ENCODE measurements around the gene PTPRK. TPM values are rescaled to one million over a fixed set of nuclear protein-coding genes. Genes with fewer than 3 reads are reported as not detected.

The PTPRK gene
- total RNA-seq, 1 experiment from 2014 or later = 34.2 TPM

DNA sequence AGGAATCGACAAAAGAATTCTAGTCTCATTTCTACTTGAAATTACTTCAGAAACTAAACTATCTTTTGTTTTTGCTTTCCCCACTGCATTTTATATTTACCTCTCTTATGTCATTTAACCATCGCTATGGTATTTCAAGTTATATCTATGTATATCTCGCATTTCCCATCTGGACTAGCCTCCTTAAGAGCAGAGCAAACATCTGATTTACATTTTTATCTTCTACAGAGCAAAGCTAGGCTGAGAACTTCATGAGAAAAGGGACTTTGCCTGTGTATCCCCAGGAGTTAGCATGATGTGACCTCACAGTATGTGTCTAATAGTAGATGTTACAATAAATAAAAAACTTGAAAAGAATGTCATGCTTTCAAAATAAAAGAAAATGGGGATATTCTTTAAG lies 201.2 kb downstream of the PTPRK start:
- no peak for ATAC-seq
- no peak for DNase-seq (ENCODE audit: low read depth, low spot score)
- Histone ChIP-seq H3K9ac (ENCODE audit: low read length) (no peak overlapping the region), H3K4me1 (ENCODE audit: control insufficient read depth in 1 of 2, insufficient read depth in 2 of 2, low read length in 2 of 2) (no peaks in the 10 kb centered on the region), H4K20me1 (ENCODE audit: insufficient read depth) (no peaks in the 10 kb centered on the region), H2AFZ (ENCODE audit: low read depth, low read length, poor library complexity, severe bottlenecking) (no peak overlapping the region), H3K79me2 (ENCODE audit: insufficient read depth, low read length) (no peaks in the 10 kb centered on the region), H3K4me3 (replicated peaks in 1 of 2; ENCODE audit: low read depth in 1 of 2, low read length in 2 of 2) (no peak overlapping the region), H3K9me3 (ENCODE audit: control insufficient read depth in 1 of 2, insufficient read depth in 1 of 2, low read depth in 1 of 2, low read length in 2 of 2) (no peaks in the 10 kb centered on the region), H3K27ac (ENCODE audit: low read depth, low read length) (no peak overlapping the region), H3K4me2 (ENCODE audit: low read length) (no peak overlapping the region), H3K9me2 (ENCODE audit: insufficient read depth) (no peaks in the 10 kb centered on the region), H3K36me3 (ENCODE audit: control insufficient read depth in 1 of 2, insufficient read depth in 2 of 2, low read length in 2 of 2) (no peaks in the 10 kb centered on the region), H3K27me3 (ENCODE audit: insufficient read depth, low read length) (no peaks in the 10 kb centered on the region)
- ChIA-PET CTCF (no interaction called here), RAD21 (ENCODE audit: low non-redundant PET in 1 of 2, low total read pairs in 2 of 2, uncharacterized antibody in 2 of 2, unreplicated experiment in 2 of 2) (no interaction called here), POLR2A (no interaction called here)
- intact Hi-C loops (cut with micrococcal nuclease) = no loop called here
- TF ChIP-seq CEBPB (IDR thresholded peaks at IDR 0.05; ENCODE audit: low read depth) (no peak), SRF (IDR thresholded peaks at IDR 0.05; ENCODE audit: low read depth) (no peak), ELF1 (IDR thresholded peaks at IDR 0.05; ENCODE audit: borderline replicate concordance, low read depth) (no peak), TCF7L2 (IDR thresholded peaks at IDR 0.05; ENCODE audit: borderline replicate concordance, extremely low read depth, insufficient read depth, insufficient read length) (no peak)
- TF ChIP-seq, protein P1, sequence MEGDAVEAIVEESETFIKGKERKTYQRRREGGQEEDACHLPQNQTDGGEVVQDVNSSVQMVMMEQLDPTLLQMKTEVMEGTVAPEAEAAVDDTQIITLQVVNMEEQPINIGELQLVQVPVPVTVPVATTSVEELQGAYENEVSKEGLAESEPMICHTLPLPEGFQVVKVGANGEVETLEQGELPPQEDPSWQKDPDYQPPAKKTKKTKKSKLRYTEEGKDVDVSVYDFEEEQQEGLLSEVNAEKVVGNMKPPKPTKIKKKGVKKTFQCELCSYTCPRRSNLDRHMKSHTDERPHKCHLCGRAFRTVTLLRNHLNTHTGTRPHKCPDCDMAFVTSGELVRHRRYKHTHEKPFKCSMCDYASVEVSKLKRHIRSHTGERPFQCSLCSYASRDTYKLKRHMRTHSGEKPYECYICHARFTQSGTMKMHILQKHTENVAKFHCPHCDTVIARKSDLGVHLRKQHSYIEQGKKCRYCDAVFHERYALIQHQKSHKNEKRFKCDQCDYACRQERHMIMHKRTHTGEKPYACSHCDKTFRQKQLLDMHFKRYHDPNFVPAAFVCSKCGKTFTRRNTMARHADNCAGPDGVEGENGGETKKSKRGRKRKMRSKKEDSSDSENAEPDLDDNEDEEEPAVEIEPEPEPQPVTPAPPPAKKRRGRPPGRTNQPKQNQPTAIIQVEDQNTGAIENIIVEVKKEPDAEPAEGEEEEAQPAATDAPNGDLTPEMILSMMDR (IDR thresholded peaks at IDR 0.05 in 2 of 3, conservative IDR thresholded peaks at IDR 0.05 in 1 of 3; ENCODE audit: borderline replicate concordance in 1 of 3, insufficient read depth in 1 of 3, low read depth in 2 of 3, low read length in 2 of 3) = no peak
- no TSS peak for BruUV-seq (replicated peaks)

DNA sequence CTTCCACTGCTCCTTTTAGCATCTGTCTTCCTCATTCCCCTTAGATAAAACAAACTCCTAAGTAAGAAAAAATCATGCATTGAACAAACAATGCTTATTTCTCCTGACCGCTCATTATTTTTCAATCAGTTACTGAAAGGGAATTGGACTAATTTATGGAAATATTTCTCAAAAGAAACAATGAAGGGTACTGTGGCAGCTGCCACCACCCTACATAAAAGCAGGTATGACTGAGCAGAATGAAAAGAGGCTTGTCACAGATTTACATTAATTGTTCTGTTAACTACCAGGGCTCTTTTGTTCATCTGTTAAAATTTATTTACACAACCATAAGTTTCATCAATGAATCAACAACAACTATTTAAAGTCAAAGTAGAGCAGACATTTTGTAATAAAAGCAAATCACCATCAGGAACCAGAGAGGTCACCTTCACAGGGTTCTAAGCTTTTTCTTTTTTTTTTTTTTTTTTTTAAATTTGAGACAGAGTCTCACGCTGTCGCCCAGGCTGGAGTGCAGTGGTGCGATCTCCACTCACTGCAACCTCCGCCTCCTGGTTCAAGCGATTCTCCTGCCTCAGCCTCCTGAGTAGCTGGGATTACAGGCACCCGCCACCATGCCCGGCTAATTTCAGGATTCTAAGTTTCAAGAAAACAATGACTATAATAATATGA lies 204.0 kb downstream of the PTPRK start:
- POLR2A ChIA-PET = no interaction called here
- H3K36me3 ChIP-seq (ENCODE audit: control insufficient read depth in 1 of 2, insufficient read depth in 2 of 2, low read length in 2 of 2) = no peaks in the 10 kb centered on the region
- TF ChIP-seq POLR2A (IDR thresholded peaks at IDR 0.05; ENCODE audit: borderline replicate concordance, extremely low read depth, insufficient read depth, insufficient read length) (no peak), CEBPB (IDR thresholded peaks at IDR 0.05; ENCODE audit: low read depth) (no peak), FOSL1 (IDR thresholded peaks at IDR 0.05; ENCODE audit: low read depth) (no peak), ZNF274 (IDR thresholded peaks at IDR 0.05; ENCODE audit: low read depth, low read length) (no peak), ELF1 (IDR thresholded peaks at IDR 0.05; ENCODE audit: borderline replicate concordance, low read depth) (no peak), CBX3 (IDR thresholded peaks at IDR 0.05; ENCODE audit: low read depth) (no peak), YY1 (IDR thresholded peaks at IDR 0.05; ENCODE audit: extremely low read depth, insufficient replicate concordance, low read depth, low read length) (no peak), SIN3A (IDR thresholded peaks at IDR 0.05; ENCODE audit: low read depth) (no peak), ZFX (IDR thresholded peaks at IDR 0.05) (no peak), EZH2 (IDR thresholded peaks at IDR 0.05) (no peak), JUND (IDR thresholded peaks at IDR 0.05) (no peak), TCF7L2 (IDR thresholded peaks at IDR 0.05; ENCODE audit: borderline replicate concordance, extremely low read depth, insufficient read depth, insufficient read length) (no peak)
- TF ChIP-seq, protein P2, sequence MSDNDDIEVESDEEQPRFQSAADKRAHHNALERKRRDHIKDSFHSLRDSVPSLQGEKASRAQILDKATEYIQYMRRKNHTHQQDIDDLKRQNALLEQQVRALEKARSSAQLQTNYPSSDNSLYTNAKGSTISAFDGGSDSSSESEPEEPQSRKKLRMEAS (IDR thresholded peaks at IDR 0.05) = no peak
- TF ChIP-seq, protein P3, sequence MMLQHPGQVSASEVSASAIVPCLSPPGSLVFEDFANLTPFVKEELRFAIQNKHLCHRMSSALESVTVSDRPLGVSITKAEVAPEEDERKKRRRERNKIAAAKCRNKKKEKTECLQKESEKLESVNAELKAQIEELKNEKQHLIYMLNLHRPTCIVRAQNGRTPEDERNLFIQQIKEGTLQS (IDR thresholded peaks at IDR 0.05) = no peak
- TF ChIP-seq, protein P4, sequence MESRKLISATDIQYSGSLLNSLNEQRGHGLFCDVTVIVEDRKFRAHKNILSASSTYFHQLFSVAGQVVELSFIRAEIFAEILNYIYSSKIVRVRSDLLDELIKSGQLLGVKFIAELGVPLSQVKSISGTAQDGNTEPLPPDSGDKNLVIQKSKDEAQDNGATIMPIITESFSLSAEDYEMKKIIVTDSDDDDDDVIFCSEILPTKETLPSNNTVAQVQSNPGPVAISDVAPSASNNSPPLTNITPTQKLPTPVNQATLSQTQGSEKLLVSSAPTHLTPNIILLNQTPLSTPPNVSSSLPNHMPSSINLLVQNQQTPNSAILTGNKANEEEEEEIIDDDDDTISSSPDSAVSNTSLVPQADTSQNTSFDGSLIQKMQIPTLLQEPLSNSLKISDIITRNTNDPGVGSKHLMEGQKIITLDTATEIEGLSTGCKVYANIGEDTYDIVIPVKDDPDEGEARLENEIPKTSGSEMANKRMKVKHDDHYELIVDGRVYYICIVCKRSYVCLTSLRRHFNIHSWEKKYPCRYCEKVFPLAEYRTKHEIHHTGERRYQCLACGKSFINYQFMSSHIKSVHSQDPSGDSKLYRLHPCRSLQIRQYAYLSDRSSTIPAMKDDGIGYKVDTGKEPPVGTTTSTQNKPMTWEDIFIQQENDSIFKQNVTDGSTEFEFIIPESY (IDR thresholded peaks at IDR 0.05; ENCODE audit: extremely low read depth, insufficient replicate concordance, low read length) = no peak

More for the DNA sequence above, 204.0 kb downstream of the PTPRK start:
- intact Hi-C loops (cut with micrococcal nuclease) = no loop called here
- no peak for ATAC-seq
- Histone ChIP-seq H4K20me1 (ENCODE audit: insufficient read depth) (no peaks in the 10 kb centered on the region), H3K27ac (ENCODE audit: low read depth, low read length) (no peak overlapping the region), H2AFZ (ENCODE audit: low read depth, low read length, poor library complexity, severe bottlenecking) (no peak overlapping the region), H3K9me2 (ENCODE audit: insufficient read depth) (no peaks in the 10 kb centered on the region), H3K9ac (ENCODE audit: low read length) (no peak overlapping the region), H3K27me3 (ENCODE audit: insufficient read depth, low read length) (no peaks in the 10 kb centered on the region), H3K4me1 (ENCODE audit: control insufficient read depth in 1 of 2, insufficient read depth in 2 of 2, low read length in 2 of 2) (no peaks in the 10 kb centered on the region), H3K9me3 (ENCODE audit: control insufficient read depth in 1 of 2, insufficient read depth in 1 of 2, low read depth in 1 of 2, low read length in 2 of 2) (no peaks in the 10 kb centered on the region), H3K79me2 (ENCODE audit: insufficient read depth, low read length) (no peaks in the 10 kb centered on the region), H3K4me2 (ENCODE audit: low read length) (no peak overlapping the region), H3K4me3 (replicated peaks in 1 of 2; ENCODE audit: low read depth in 1 of 2, low read length in 2 of 2) (no peak overlapping the region)
- DNase-seq (ENCODE audit: low read depth, low spot score) = no peak
- CTCF ChIA-PET = no interaction called here
- RAD21 ChIA-PET (ENCODE audit: low non-redundant PET in 1 of 2, low total read pairs in 2 of 2, uncharacterized antibody in 2 of 2, unreplicated experiment in 2 of 2) = no interaction called here
- BruUV-seq (replicated peaks) = no TSS peak
